GM18505 (cell line): ENCODE results near the gene KCTD13.
"Not testable (repeated sequence)": the region's sequence is repeated elsewhere in the genome, so short reads cannot be mapped to it uniquely, and the experiment has no call there.

Experiments
- ATAC-seq: cut with Tn5 transposase; IDR thresholded peaks from one replicate; pipeline ENCODE4 v1.9.1; 2021; ENCODE audit not compliant: unreplicated experiment
- POLR2A ChIP-seq: IDR thresholded peaks from 4 replicates; pipeline ENCODE4 v1.6.1; 2011; ENCODE audit warnings: borderline replicate concordance; ENCODE audit not compliant: insufficient read depth, insufficient read length; ENCODE audit errors: extremely low read depth

The KCTD13 gene

GRCh38 chr16:29871822-29872546 is 54.0 kb downstream of the KCTD13 start:
- ATAC-seq: no peak
- no peak for TF ChIP-seq POLR2A

- not testable (repeated sequence) for ATAC-seq
Measured at GRCh38 chr16:29869067-29869466, 57.0 kb downstream of the KCTD13 start.

- TF ChIP-seq POLR2A: no peak
- ATAC-seq: no peak
Measured at GRCh38 chr16:29868396-29869009, 57.5 kb downstream of the KCTD13 start.

- ATAC-seq: no peak
- no peak for TF ChIP-seq POLR2A
Measured at GRCh38 chr16:29864205-29864604, 61.8 kb downstream of the KCTD13 start.

GRCh38 chr16:29863669-29863984 is 62.4 kb downstream of the KCTD13 start:
- no peak for TF ChIP-seq POLR2A
- ATAC-seq: no peak

- peak; percentile 57 for TF ChIP-seq POLR2A
Measured at GRCh38 chr16:29862884-29863668, 63.0 kb downstream of the KCTD13 start, which contains the start of gene CDIPT. TSS of gene CDIPT (minus strand) at chr16:29863226. CDS start at chr16:29862857, 369 bp downstream.

GRCh38 chr16:29862383-29862883 is 63.6 kb downstream of the KCTD13 start:
- ATAC-seq: no peak
- no peak for TF ChIP-seq POLR2A

More at GRCh38 chr16:29862884-29863668, 63.0 kb downstream of the KCTD13 start, which contains the start of gene CDIPT:
- peak; percentile 88 for ATAC-seq

GRCh38 chr16:29860218-29860617 is 65.8 kb downstream of the KCTD13 start:
- no peak for TF ChIP-seq POLR2A
- ATAC-seq: no peak

GRCh38 chr16:29858974-29859373 is 67.1 kb downstream of the KCTD13 start:
- no peak for ATAC-seq
- no peak for TF ChIP-seq POLR2A

GRCh38 chr16:29858149-29858849 is 67.7 kb downstream of the KCTD13 start:
- ATAC-seq: no peak
- no peak for TF ChIP-seq POLR2A

- no peak for ATAC-seq
- no peak for TF ChIP-seq POLR2A
Measured at GRCh38 chr16:29857133-29857760, 68.8 kb downstream of the KCTD13 start.
